Endothelial cell of umbilical vein (primary cell): ENCODE data around the gene MAPKAP1. TPM values are rescaled to one million over a fixed set of nuclear protein-coding genes. Genes with fewer than 3 reads are reported as not detected.

Experiments
- BruUV-seq: library from RNA; stranded (reverse); fragments of 400-500 nt; replicated peaks from 2 replicates; lab custom pipeline; 2021; lab: Mats Ljungman, UMichigan
- CTCF ChIA-PET: fragments of 300-600, 350-600 bp; sonication (Branson Sonifier 250); formaldehyde crosslinking; loops from one replicate; lab custom pipeline; 2021; ENCODE audit warnings: antibody characterized with exemption, inconsistent platforms; lab: Charles Lee
- POLR2A ChIA-PET: fragments of 300-600, 350-600 bp; sonication (Branson Sonifier 250); formaldehyde crosslinking; loops from one replicate; lab custom pipeline; 2021; ENCODE audit warnings: antibody characterized with exemption, inconsistent platforms; lab: Charles Lee
- DNase-seq: peaks from one replicate; pipeline ENCODE4 v3.0.0-alpha.2; 2011; ENCODE audit warnings: low read depth, low spot score
- FAIRE-seq: peaks from 2 replicates; lab custom pipeline; 2011; peaks lifted over from hg19 to GRCh38; lab: Jason Lieb, UNC
- H2AFZ ChIP-seq: 2 replicates; pipeline ENCODE4 v1.6.0; 2012; ENCODE audit warnings: low read depth, low read length, control low read depth, inconsistent platforms
- H3K27ac ChIP-seq: 2 replicates; pipeline ENCODE4 v1.5.1; 2011; ENCODE audit warnings: low read depth, mild to moderate bottlenecking, control low read depth, low read length, moderate library complexity; ENCODE audit not compliant: insufficient read depth
- H3K27me3 ChIP-seq, 2 experiments: 2 replicates each; pipeline versions ENCODE4 v1.6.0 to v1.6.1; 2011; ENCODE audit warnings: low read length in 2 of 2, mixed read lengths in 1 of 2; ENCODE audit not compliant: control insufficient read depth in 2 of 2, insufficient read depth in 2 of 2
- H3K36me3 ChIP-seq, 2 experiments: 2 replicates in 1 of 2; 3 replicates in 1 of 2; pipeline ENCODE4 v1.5.1; 2011; ENCODE audit warnings: low read length in 2 of 2, mild to moderate bottlenecking in 1 of 2, moderate library complexity in 1 of 2; ENCODE audit not compliant: control insufficient read depth in 2 of 2, insufficient read depth in 2 of 2; ENCODE audit errors: extremely low read depth in 1 of 2
- H3K4me1 ChIP-seq: 3 replicates; pipeline ENCODE4 v1.5.1; 2011; ENCODE audit warnings: mild to moderate bottlenecking, low read length; ENCODE audit not compliant: control insufficient read depth, insufficient read depth; ENCODE audit errors: extremely low read depth
- H3K4me2 ChIP-seq: 2 replicates; pipeline ENCODE4 v1.6.1; 2011; ENCODE audit warnings: low read length, control low read depth, mixed read lengths; ENCODE audit not compliant: insufficient read depth
- H3K4me3 ChIP-seq, 3 experiments: fragments of 200-600 bp in 1 of 3; sonication (generic), shearing (Covaris generic) in 1 of 3; replicated peaks in 1 of 3; 2 replicates each; pipeline ENCODE4 v1.5.1; 2011 to 2016; ENCODE audit warnings: control low read depth in 3 of 3, low read length in 3 of 3, mild to moderate bottlenecking in 2 of 3, inconsistent platforms in 1 of 3, low read depth in 1 of 3, moderate library complexity in 1 of 3; ENCODE audit not compliant: insufficient read depth in 1 of 3
- H3K79me2 ChIP-seq: 2 replicates; pipeline ENCODE4 v1.6.0; 2012; ENCODE audit warnings: low read length, inconsistent platforms; ENCODE audit not compliant: control insufficient read depth, insufficient read depth
- H3K9ac ChIP-seq: replicated peaks from 2 replicates; pipeline ENCODE3; 2011; ENCODE audit warnings: low read length, control low read depth; ENCODE audit not compliant: insufficient read depth; ENCODE audit errors: extremely low read depth
- H3K9me1 ChIP-seq: replicated peaks from 3 replicates; pipeline ENCODE4 v1.6.0; 2011; ENCODE audit warnings: mild to moderate bottlenecking, low read length; ENCODE audit not compliant: control insufficient read depth, insufficient read depth; ENCODE audit errors: extremely low read depth
- H3K9me3 ChIP-seq: replicated peaks from 2 replicates; pipeline ENCODE4 v1.5.1; 2012; ENCODE audit warnings: low read length, inconsistent platforms; ENCODE audit not compliant: control insufficient read depth, insufficient read depth
- H4K20me1 ChIP-seq: replicated peaks from 2 replicates; pipeline ENCODE3; 2011; ENCODE audit warnings: mild to moderate bottlenecking, low read length; ENCODE audit not compliant: control insufficient read depth, insufficient read depth; ENCODE audit errors: extremely low read depth
- EZH2 ChIP-seq: IDR thresholded peaks from 2 replicates; pipeline ENCODE4 v1.6.1; 2012; ENCODE audit warnings: borderline replicate concordance, low read depth, mild to moderate bottlenecking, moderate library complexity, low read length, inconsistent platforms; ENCODE audit not compliant: severe bottlenecking
- FOS ChIP-seq: IDR thresholded peaks from 2 replicates; pipeline ENCODE4 v1.6.1; 2011; ENCODE audit warnings: mild to moderate bottlenecking, low read length, moderate library complexity, borderline replicate concordance; ENCODE audit not compliant: insufficient read depth
- GATA2 ChIP-seq: IDR thresholded peaks from 2 replicates; pipeline ENCODE4 v1.7.0; 2011; ENCODE audit warnings: low read depth, mild to moderate bottlenecking, moderate library complexity, mixed read lengths, low read length; ENCODE audit not compliant: insufficient read length, insufficient read depth
- JUN ChIP-seq: IDR thresholded peaks from 2 replicates; pipeline ENCODE4 v1.6.1; 2011; ENCODE audit warnings: borderline replicate concordance, low read depth; ENCODE audit not compliant: insufficient read length, insufficient read depth
- MAX ChIP-seq: IDR thresholded peaks from 2 replicates; pipeline ENCODE4 v1.6.1; 2011; ENCODE audit not compliant: insufficient read depth, insufficient read length
- MYC ChIP-seq: IDR thresholded peaks from one replicate; pipeline ENCODE4 v1.6.1; 2011; ENCODE audit warnings: mild to moderate bottlenecking, low read depth, low read length
- POLR2A ChIP-seq: IDR thresholded peaks from 2 replicates; pipeline ENCODE4 v1.6.1; 2012; ENCODE audit warnings: low read depth, mild to moderate bottlenecking, control low read depth, low read length
- POLR2AphosphoS5 ChIP-seq: IDR thresholded peaks from 2 replicates; pipeline ENCODE4 v1.6.1; 2012; ENCODE audit warnings: low read depth, mild to moderate bottlenecking, control low read depth, low read length, moderate library complexity; ENCODE audit not compliant: insufficient read depth
- dilution Hi-C: fragments of 300-500 bp; cut with MboI; formaldehyde crosslinking; loops from one replicate; pipeline ENCODE4 v1.15.0; 2019; ENCODE audit warnings: low sequenced_read_pairs; ENCODE audit not compliant: extremely low pct_ligation_motif_present
- intact Hi-C: fragments of 100-400 bp; cut with micrococcal nuclease; formaldehyde crosslinking; loops from one replicate; pipeline ENCODE4 v1.10.0; 2022
- polyA plus RNA-seq, 4 experiments: library from polyadenylated mRNA; depleted of rRNA in 3 of 4; stranded (reverse) in 3 of 4; unstranded in 1 of 4; fragments of >200 nt; gene quantifications; 2 replicates each; pipeline versions ENCODE4 v1.2.1 to v1.2.3, GENCODE V29; 2011 to 2012; ENCODE audit warnings: missing spikeins in 1 of 4
- total RNA-seq: library from RNA; stranded (reverse); gene quantifications from 2 replicates; pipeline ENCODE4 v1.2.3, GENCODE V29; 2021
- TF ChIP-seq, protein P1 (sequence below), 2 donors: IDR thresholded peaks; 1 replicate in 1 of 2; 2 replicates in 1 of 2; pipeline ENCODE4 v1.5.1; 2011; ENCODE audit warnings: low read length in 2 of 2, mild to moderate bottlenecking in 2 of 2, moderate library complexity in 2 of 2, control low read depth in 1 of 2, inconsistent platforms in 1 of 2, low read depth in 1 of 2; ENCODE audit not compliant: insufficient read depth in 1 of 2; ENCODE audit errors: extremely low read depth in 1 of 2

MAPKAP1 gene
- total and polyA plus RNA-seq, 2 donors (not counting 3 experiments of a cell fraction or from before 2014, with no cell fraction given), result 61.9 to 99.1 TPM

GRCh38 chr9:125511789-125512660 is 195.0 kb downstream of the MAPKAP1 start:
- ChIA-PET POLR2A (no interaction called here), CTCF (interaction anchor here (1.2 kb wide), 1 partner anchor 10 kb away, joined by 4 read pairs; no protein-coding TSS in a partner anchor)
- intact Hi-C loops, result no loop called here
- BruUV-seq, result no TSS peak
- Histone ChIP-seq H3K4me3 (no peak overlapping the region), H3K9me1 (no peaks in the 10 kb centered on the region), H4K20me1 (no peaks in the 10 kb centered on the region), H3K79me2 (no peaks in the 10 kb centered on the region), H3K9me3 (no peaks in the 10 kb centered on the region), H2AFZ (no peak overlapping the region), H3K4me1 (peaks cover 7% of the 10 kb centered on the region), H3K9ac (no peak overlapping the region), H3K4me2 (no peak overlapping the region), H3K27ac (no peak overlapping the region), H3K36me3 (no peaks in the 10 kb centered on the region), H3K27me3 (no peaks in the 10 kb centered on the region)
- no peak for TF ChIP-seq FOS
- TF ChIP-seq JUN, result no peak
- TF ChIP-seq MAX, result no peak
- TF ChIP-seq POLR2A, result no peak
- TF ChIP-seq GATA2, result no peak
- TF ChIP-seq, protein P1, sequence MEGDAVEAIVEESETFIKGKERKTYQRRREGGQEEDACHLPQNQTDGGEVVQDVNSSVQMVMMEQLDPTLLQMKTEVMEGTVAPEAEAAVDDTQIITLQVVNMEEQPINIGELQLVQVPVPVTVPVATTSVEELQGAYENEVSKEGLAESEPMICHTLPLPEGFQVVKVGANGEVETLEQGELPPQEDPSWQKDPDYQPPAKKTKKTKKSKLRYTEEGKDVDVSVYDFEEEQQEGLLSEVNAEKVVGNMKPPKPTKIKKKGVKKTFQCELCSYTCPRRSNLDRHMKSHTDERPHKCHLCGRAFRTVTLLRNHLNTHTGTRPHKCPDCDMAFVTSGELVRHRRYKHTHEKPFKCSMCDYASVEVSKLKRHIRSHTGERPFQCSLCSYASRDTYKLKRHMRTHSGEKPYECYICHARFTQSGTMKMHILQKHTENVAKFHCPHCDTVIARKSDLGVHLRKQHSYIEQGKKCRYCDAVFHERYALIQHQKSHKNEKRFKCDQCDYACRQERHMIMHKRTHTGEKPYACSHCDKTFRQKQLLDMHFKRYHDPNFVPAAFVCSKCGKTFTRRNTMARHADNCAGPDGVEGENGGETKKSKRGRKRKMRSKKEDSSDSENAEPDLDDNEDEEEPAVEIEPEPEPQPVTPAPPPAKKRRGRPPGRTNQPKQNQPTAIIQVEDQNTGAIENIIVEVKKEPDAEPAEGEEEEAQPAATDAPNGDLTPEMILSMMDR (IDR thresholded peaks at IDR 0.05; ENCODE audit: extremely low read depth in 1 of 2, insufficient read depth in 1 of 2, low read depth in 1 of 2, low read length in 2 of 2), result no peak
- no peak for TF ChIP-seq MYC
- TF ChIP-seq POLR2AphosphoS5, result no peak
- TF ChIP-seq EZH2, result no peak
- no peak for DNase-seq
- dilution Hi-C loops, result no loop called here
- FAIRE-seq, result no peak
